ENCODE results near the gene CLIC1. TPM values are rescaled to one million over a fixed set of nuclear protein-coding genes. Genes with fewer than 3 reads are reported as not detected.

CLIC1 gene
- total RNA-seq, 1 donor from 2014 or later = 286 TPM

- Histone ChIP-seq H3K4me1 (no peaks in the 10 kb centered on the region), H3K36me3 (no peaks in the 10 kb centered on the region), H3K27ac (no peak overlapping the region), H3K9me3 (no peaks in the 10 kb centered on the region), H3K4me3 (no peak overlapping the region), H3K27me3 (no peaks in the 10 kb centered on the region)
- DNase-seq = no peak
- no peak for ATAC-seq
- intact Hi-C loops (cut with DNase I) = no loop called here
- TF ChIP-seq CTCF (IDR thresholded peaks at IDR 0.05) = no peak
These were observed 14.2 kb upstream of the CLIC1 start for GRCh38 chr6:31750411-31751022.

- intact Hi-C loops (cut with DNase I) = no loop called here
- no peak for ATAC-seq
These were observed 13.1 kb upstream of the CLIC1 start for GRCh38 chr6:31749301-31750036.

GRCh38 chr6:31744422-31744821, 8.1 kb upstream of the CLIC1 start:
- DNase-seq (no peak), ATAC-seq (no peak)
- Histone ChIP-seq H3K36me3 (no peaks in the 10 kb centered on the region), H3K4me1 (peaks cover 8% of the 10 kb centered on the region), H3K4me3 (no peak overlapping the region), H3K27me3 (no peaks in the 10 kb centered on the region), H3K27ac (no peak overlapping the region), H3K9me3 (no peaks in the 10 kb centered on the region)
- TF ChIP-seq CTCF (IDR thresholded peaks at IDR 0.05) = no peak
- intact Hi-C loops (cut with DNase I) = no loop called here

More at GRCh38 chr6:31749301-31750036, 13.1 kb upstream of the CLIC1 start:
- H3K27me3 ChIP-seq = no peaks in the 10 kb centered on the region
- H3K9me3 ChIP-seq = no peaks in the 10 kb centered on the region
- no peaks in the 10 kb centered on the region for H3K36me3 ChIP-seq
- no peak for DNase-seq
- H3K4me3 ChIP-seq = no peak overlapping the region
- no peaks in the 10 kb centered on the region for H3K4me1 ChIP-seq
- H3K27ac ChIP-seq = no peak overlapping the region
- no peak for TF ChIP-seq CTCF (IDR thresholded peaks at IDR 0.05)

- TF ChIP-seq CTCF (IDR thresholded peaks at IDR 0.05) = no peak
- H3K4me1 ChIP-seq = peaks cover 23% of the 10 kb centered on the region
- H3K27me3 ChIP-seq = no peaks in the 10 kb centered on the region
- H3K27ac ChIP-seq = no peak overlapping the region
- ATAC-seq = no peak
- intact Hi-C loops (cut with DNase I) = no loop called here
- no peak for DNase-seq
- H3K36me3 ChIP-seq = no peaks in the 10 kb centered on the region
- no peaks in the 10 kb centered on the region for H3K9me3 ChIP-seq
- H3K4me3 ChIP-seq = no peak overlapping the region
These were observed 6.6 kb upstream of the CLIC1 start for GRCh38 chr6:31742894-31743293.

- Histone ChIP-seq H3K27ac (no peak overlapping the region), H3K9me3 (no peaks in the 10 kb centered on the region), H3K27me3 (no peaks in the 10 kb centered on the region), H3K4me1 (peaks cover 33% of the 10 kb centered on the region), H3K36me3 (no peaks in the 10 kb centered on the region), H3K4me3 (no peak overlapping the region)
- no peak for TF ChIP-seq CTCF (IDR thresholded peaks at IDR 0.05)
- no peak for DNase-seq
- no peak for ATAC-seq
- intact Hi-C loops (cut with DNase I) = no loop called here
These were observed 5.5 kb upstream of the CLIC1 start for GRCh38 chr6:31741815-31742214.
